H1 (cell line): ENCODE data around the gene FGF12. TPM values are rescaled to one million over a fixed set of nuclear protein-coding genes. Genes with fewer than 3 reads are reported as not detected.

Source experiments
- CTCF ChIA-PET: fragments of 300-600 bp; sonication (Branson Sonifier 250); formaldehyde crosslinking; loops from one replicate; lab custom pipeline; 2021; ENCODE audit not compliant: partially characterized antibody; lab: Charles Lee
- POLR2A ChIA-PET: fragments of 300-600 bp; sonication (Branson Sonifier 250); formaldehyde crosslinking; loops from one replicate; lab custom pipeline; 2021; ENCODE audit warnings: inconsistent platforms; ENCODE audit not compliant: partially characterized antibody; lab: Charles Lee
- DNase-seq, 2 experiments: peaks; one replicate each; pipeline versions ENCODE4 v3.0.0 to v3.0.0-alpha.2; 2010 to 2022; ENCODE audit warnings: low spot score in 2 of 2, low read depth in 1 of 2, mixed read lengths in 1 of 2
- FAIRE-seq: peaks from 2 replicates; lab custom pipeline; 2011; peaks lifted over from hg19 to GRCh38; lab: Jason Lieb, UNC
- H2AFZ ChIP-seq: 2 replicates; pipeline ENCODE4 v1.8.1; 2012; ENCODE audit warnings: low read length, inconsistent platforms
- H2AK5ac ChIP-seq: 2 replicates; pipeline ENCODE4 v1.6.1; 2013; ENCODE audit warnings: low read depth, low read length
- H2BK120ac ChIP-seq: replicated peaks from 2 replicates; pipeline ENCODE3; 2013; ENCODE audit warnings: low read depth, low read length, inconsistent platforms
- H2BK12ac ChIP-seq: 2 replicates; pipeline ENCODE4 v1.6.1; 2013; ENCODE audit warnings: low read depth, low read length
- H2BK15ac ChIP-seq: 2 replicates; pipeline ENCODE4 v1.6.1; 2013; ENCODE audit warnings: low read length
- H2BK20ac ChIP-seq: 2 replicates; pipeline ENCODE4 v1.6.1; 2013; ENCODE audit warnings: low read length
- H2BK5ac ChIP-seq: 2 replicates; pipeline ENCODE4 v1.6.1; 2013; ENCODE audit warnings: low read depth, low read length
- H3K14ac ChIP-seq: 2 replicates; pipeline ENCODE4 v1.6.1; 2013; ENCODE audit warnings: inconsistent platforms; ENCODE audit not compliant: insufficient read length
- H3K18ac ChIP-seq: 2 replicates; pipeline ENCODE4 v1.6.1; 2013; ENCODE audit warnings: low read length; ENCODE audit errors: extremely low read depth
- H3K23ac ChIP-seq: 2 replicates; pipeline ENCODE4 v1.6.1; 2013; ENCODE audit warnings: inconsistent platforms; ENCODE audit not compliant: insufficient read length
- H3K23me2 ChIP-seq: 2 replicates; pipeline ENCODE4 v1.6.1; 2013; ENCODE audit warnings: low read depth, low read length
- H3K27ac ChIP-seq: 2 replicates; pipeline ENCODE4 v1.6.1; 2011; ENCODE audit warnings: low read depth, low read length, inconsistent platforms
- H3K27me3 ChIP-seq, 4 experiments: replicated peaks in 1 of 4; 1 replicate in 1 of 4; 2 replicates in 3 of 4; pipeline versions ENCODE4 v1.6.1 to v1.8.1; 2011 to 2013; ENCODE audit warnings: low read length in 3 of 4, mild to moderate bottlenecking in 3 of 4, inconsistent platforms in 2 of 4, mixed read lengths in 2 of 4, moderate library complexity in 1 of 4; ENCODE audit not compliant: control insufficient read depth in 3 of 4, insufficient read depth in 3 of 4; ENCODE audit errors: extremely low read depth in 1 of 4
- H3K36me3 ChIP-seq, 4 experiments: 2 replicates each; pipeline versions ENCODE4 v1.6.1 to v1.8.1; 2011 to 2013; ENCODE audit warnings: mild to moderate bottlenecking in 4 of 4, low read length in 3 of 4, moderate library complexity in 2 of 4, control low read depth in 1 of 4, inconsistent platforms in 1 of 4; ENCODE audit not compliant: insufficient read depth in 4 of 4, control insufficient read depth in 2 of 4
- H3K4ac ChIP-seq: replicated peaks from 2 replicates; pipeline ENCODE3; 2013; ENCODE audit warnings: low read length, low read depth, mixed read lengths, inconsistent platforms; ENCODE audit not compliant: insufficient read length
- H3K4me1 ChIP-seq, 4 experiments: replicated peaks in 1 of 4; 1 replicate in 1 of 4; 2 replicates in 3 of 4; pipeline versions ENCODE4 v1.6.1 to v1.8.1; 2011 to 2013; ENCODE audit warnings: low read length in 3 of 4, inconsistent platforms in 2 of 4, mixed read lengths in 1 of 4; ENCODE audit not compliant: insufficient read depth in 4 of 4, control insufficient read depth in 3 of 4
- H3K4me2 ChIP-seq, 2 experiments: 2 replicates each; pipeline versions ENCODE4 v1.6.1 to v1.8.1; 2011 to 2013; ENCODE audit warnings: low read depth in 2 of 2, low read length in 2 of 2, control low read depth in 1 of 2, inconsistent platforms in 1 of 2, mild to moderate bottlenecking in 1 of 2; ENCODE audit not compliant: insufficient read depth in 1 of 2
- H3K4me3 ChIP-seq, 4 experiments: fragments of 200-600, 300-600 bp in 1 of 4; sonication (generic), shearing (Covaris generic), sonication (Bioruptor Twin) in 1 of 4; 2 replicates each; pipeline versions ENCODE4 v1.5.1 to v1.8.1; 2011 to 2016; ENCODE audit warnings: low read length in 4 of 4, low read depth in 3 of 4, control low read depth in 2 of 4, inconsistent platforms in 2 of 4, mild to moderate bottlenecking in 2 of 4, mixed read lengths in 1 of 4, moderate library complexity in 1 of 4; ENCODE audit not compliant: insufficient read depth in 2 of 4; ENCODE audit errors: extremely low read depth in 1 of 4
- H3K56ac ChIP-seq: replicated peaks from 2 replicates; pipeline ENCODE3; 2013; ENCODE audit warnings: low read depth, mild to moderate bottlenecking, mixed read lengths, low read length, inconsistent platforms; ENCODE audit not compliant: insufficient read length
- H3K79me1 ChIP-seq: 2 replicates; pipeline ENCODE4 v1.6.1; 2013; ENCODE audit warnings: low read depth, low read length, control low read depth
- H3K79me2 ChIP-seq, 2 experiments: 2 replicates each; pipeline versions ENCODE4 v1.6.1 to v1.8.1; 2012 to 2013; ENCODE audit warnings: low read length in 2 of 2, mild to moderate bottlenecking in 2 of 2, inconsistent platforms in 1 of 2; ENCODE audit not compliant: insufficient read depth in 2 of 2, control insufficient read depth in 1 of 2
- H3K9ac ChIP-seq, 4 experiments: replicated peaks in 1 of 4; 1 replicate in 1 of 4; 2 replicates in 3 of 4; pipeline versions ENCODE4 v1.6.1 to v1.8.1; 2011 to 2013; ENCODE audit warnings: low read depth in 3 of 4, low read length in 3 of 4, control low read depth in 2 of 4, mild to moderate bottlenecking in 2 of 4, moderate library complexity in 2 of 4, inconsistent platforms in 1 of 4; ENCODE audit errors: extremely low read depth in 1 of 4
- H3K9me3 ChIP-seq, 2 experiments: 2 replicates each; pipeline versions ENCODE4 v1.6.1 to v1.8.1; 2012 to 2013; ENCODE audit warnings: mild to moderate bottlenecking in 2 of 2, moderate library complexity in 2 of 2, control low read depth in 1 of 2, inconsistent platforms in 1 of 2, low read depth in 1 of 2, low read length in 1 of 2, mixed read lengths in 1 of 2; ENCODE audit not compliant: insufficient read depth in 2 of 2
- H4K20me1 ChIP-seq, 2 experiments: replicated peaks in 1 of 2; 2 replicates each; pipeline versions ENCODE3 to v1.8.1; 2011 to 2013; ENCODE audit warnings: inconsistent platforms in 2 of 2, low read length in 2 of 2, mild to moderate bottlenecking in 1 of 2; ENCODE audit not compliant: insufficient read depth in 2 of 2, control insufficient read depth in 1 of 2
- H4K5ac ChIP-seq: 2 replicates; pipeline ENCODE4 v1.6.1; 2013; ENCODE audit warnings: low read length, low read depth, mixed read lengths, inconsistent platforms; ENCODE audit not compliant: insufficient read length
- H4K8ac ChIP-seq: 2 replicates; pipeline ENCODE4 v1.8.0; 2013; ENCODE audit warnings: mild to moderate bottlenecking, moderate library complexity, low read length, inconsistent platforms; ENCODE audit not compliant: insufficient read depth; ENCODE audit errors: extremely low read depth
- H4K91ac ChIP-seq: replicated peaks from 2 replicates; pipeline ENCODE3; 2013; ENCODE audit warnings: low read length, mixed read lengths, inconsistent platforms; ENCODE audit not compliant: insufficient read length
- CTBP2 ChIP-seq: IDR thresholded peaks from 2 replicates; pipeline ENCODE4 v1.7.0; 2011; ENCODE audit warnings: borderline replicate concordance, mild to moderate bottlenecking, moderate library complexity, mixed read lengths, low read length; ENCODE audit not compliant: insufficient read depth, insufficient read length
- EGR1 ChIP-seq: IDR thresholded peaks from 2 replicates; pipeline ENCODE4 v1.6.1; 2011; ENCODE audit warnings: low read depth, low read length, borderline replicate concordance
- EP300 ChIP-seq, 2 experiments: IDR thresholded peaks; 1 replicate in 1 of 2; 2 replicates in 1 of 2; pipeline ENCODE4 v1.6.1; 2011 to 2012; ENCODE audit warnings: low read depth in 2 of 2, low read length in 2 of 2, mild to moderate bottlenecking in 2 of 2, borderline replicate concordance in 1 of 2, inconsistent platforms in 1 of 2, moderate library complexity in 1 of 2
- EZH2 ChIP-seq: fragments of 200-600 bp; sonication (generic); IDR thresholded peaks from 2 replicates; pipeline ENCODE4 v1.7.1; 2012; ENCODE audit warnings: low read depth, mild to moderate bottlenecking, moderate library complexity, low read length, inconsistent platforms; ENCODE audit not compliant: severe bottlenecking
- KDM4A ChIP-seq: IDR thresholded peaks from one replicate; pipeline ENCODE4 v1.7.1; 2012; ENCODE audit warnings: low read depth, mild to moderate bottlenecking, moderate library complexity, low read length, inconsistent platforms; ENCODE audit not compliant: severe bottlenecking
- POLR2A ChIP-seq, 2 experiments: IDR thresholded peaks; 1 replicate in 1 of 2; 2 replicates in 1 of 2; pipeline ENCODE4 v1.6.1; 2011; ENCODE audit warnings: low read depth in 2 of 2, low read length in 2 of 2, mild to moderate bottlenecking in 2 of 2; ENCODE audit errors: control extremely low read depth in 1 of 2
- RBBP5 ChIP-seq: IDR thresholded peaks from 2 replicates; pipeline ENCODE4 v1.7.1; 2012; ENCODE audit warnings: low read depth, mild to moderate bottlenecking, inconsistent platforms, low read length, moderate library complexity, borderline replicate concordance
- SIN3A ChIP-seq, 2 experiments: IDR thresholded peaks in 1 of 2; conservative IDR thresholded peaks in 1 of 2; 2 replicates each; pipeline ENCODE4 v1.6.1; 2011 to 2012; ENCODE audit warnings: low read length in 2 of 2, improper control_type of control experiment in 1 of 2, low read depth in 1 of 2, mild to moderate bottlenecking in 1 of 2
- SP1 ChIP-seq: IDR thresholded peaks from 2 replicates; pipeline ENCODE4 v1.6.1; 2011; ENCODE audit warnings: low read depth, low read length
- TEAD4 ChIP-seq: IDR thresholded peaks from 2 replicates; pipeline ENCODE4 v1.6.1; 2012; ENCODE audit warnings: low read depth, low read length, inconsistent platforms, mixed read lengths
- ZNF274 ChIP-seq: IDR thresholded peaks from 2 replicates; pipeline ENCODE4 v1.7.0; 2012; ENCODE audit warnings: low read length, borderline replicate concordance; ENCODE audit errors: extremely low read depth
- polyA plus RNA-seq, 7 experiments: library from polyadenylated mRNA; depleted of rRNA in 3 of 7; stranded (reverse) in 5 of 7; unstranded in 2 of 7; fragments of >200 nt in 5 of 7; fragments of 200-250 nt in 2 of 7; gene quantifications; 1 replicate in 5 of 7; 2 replicates in 1 of 7; 4 replicates in 1 of 7; pipeline versions ENCODE4 v1.2.1 to v1.2.3, GENCODE V29; 2011 to 2013; ENCODE audit warnings: missing spikeins in 2 of 7, mixed read lengths in 2 of 7
- total RNA-seq: library from RNA; stranded (reverse); fragmentation: NEBNext Ultra II Directional; extraction: Animal tissue kit (Norgen Biotek cat#: 25700); gene quantifications from 2 replicates; pipeline ENCODE4 v1.2.1, GENCODE V29; 2021
- TF ChIP-seq, protein P1 (sequence below): IDR thresholded peaks from 2 replicates; pipeline ENCODE4 v1.6.1; 2012; ENCODE audit warnings: inconsistent platforms
- TF ChIP-seq, protein P2 (sequence below): IDR thresholded peaks from 2 replicates; pipeline ENCODE4 v1.6.1; 2012; ENCODE audit warnings: low read length, inconsistent platforms

FGF12 gene
- total and polyA plus RNA-seq, 2 of the 8 experiments (the other 6 are each of a cell fraction or from before 2014, with no cell fraction given) = 4.1 to 16.6 TPM

DNA sequence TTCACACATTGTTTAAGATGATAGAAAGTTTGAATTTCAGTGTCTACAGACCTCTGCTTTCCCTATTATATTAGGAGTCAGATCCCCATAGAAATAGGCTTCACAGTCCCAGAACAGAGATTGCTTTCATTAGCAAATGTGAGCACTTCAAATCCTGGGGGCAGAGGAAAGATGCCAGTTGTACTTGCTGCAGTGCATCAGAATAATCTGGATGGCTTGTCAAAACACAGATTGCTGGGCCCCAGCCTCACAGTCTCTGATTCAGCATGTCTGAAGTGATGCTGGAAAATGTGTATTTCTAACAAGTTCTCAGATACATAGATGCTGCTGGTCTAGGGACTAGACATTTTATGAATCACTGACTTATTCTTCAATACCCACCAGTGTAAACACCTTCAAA, 375.2 kb downstream of the FGF12 start:
- no peak overlapping the region for H3K18ac ChIP-seq
- H3K4me1 ChIP-seq = peaks cover 0 to 3% (median 0%) of the 10 kb centered on the region in 4 experiments; a peak in 1 of 7 replicates
- H3K9me3 ChIP-seq = no peaks in the 10 kb centered on the region
- H3K27me3 ChIP-seq = no peaks in the 10 kb centered on the region
- H3K4ac ChIP-seq = no peak overlapping the region
- H3K9ac ChIP-seq = no peak overlapping the region
- H3K79me1 ChIP-seq = no peaks in the 10 kb centered on the region
- H3K36me3 ChIP-seq = no peaks in the 10 kb centered on the region
- H3K4me2 ChIP-seq = no peak overlapping the region
- DNase-seq (no peak), FAIRE-seq (no peak)
- POLR2A ChIA-PET = no interaction called here
- no peak overlapping the region for H2BK20ac ChIP-seq
- no peak overlapping the region for H2BK12ac ChIP-seq
- no peak overlapping the region for H4K91ac ChIP-seq
- no peak overlapping the region for H3K4me3 ChIP-seq
- H3K23ac ChIP-seq = no peak overlapping the region
- H2BK120ac ChIP-seq = no peak overlapping the region
- no peaks in the 10 kb centered on the region for H3K23me2 ChIP-seq
- H2AFZ ChIP-seq = no peak overlapping the region
- no peak overlapping the region for H4K5ac ChIP-seq
- H3K79me2 ChIP-seq = no peaks in the 10 kb centered on the region
- H4K20me1 ChIP-seq = no peaks in the 10 kb centered on the region
- H3K14ac ChIP-seq = no peak overlapping the region
- H2BK15ac ChIP-seq = no peak overlapping the region
- H3K27ac ChIP-seq = no peak overlapping the region
- H3K56ac ChIP-seq = no peak overlapping the region
- H2BK5ac ChIP-seq = no peak overlapping the region
- no peak overlapping the region for H2AK5ac ChIP-seq
- CTCF ChIA-PET = no interaction called here
- H4K8ac ChIP-seq = no peak overlapping the region
- TF ChIP-seq EZH2 = no peak
- TF ChIP-seq CTBP2 = no peak
- no peak for TF ChIP-seq KDM4A
- no peak for TF ChIP-seq EGR1
- TF ChIP-seq, protein P1, sequence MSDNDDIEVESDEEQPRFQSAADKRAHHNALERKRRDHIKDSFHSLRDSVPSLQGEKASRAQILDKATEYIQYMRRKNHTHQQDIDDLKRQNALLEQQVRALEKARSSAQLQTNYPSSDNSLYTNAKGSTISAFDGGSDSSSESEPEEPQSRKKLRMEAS = no peak
- TF ChIP-seq SP1 = no peak
- TF ChIP-seq EP300 (IDR thresholded peaks at IDR 0.05; ENCODE audit: borderline replicate concordance in 1 of 2, low read depth in 2 of 2, low read length in 2 of 2) = no peak
- TF ChIP-seq POLR2A (IDR thresholded peaks at IDR 0.05; ENCODE audit: control extremely low read depth in 1 of 2, low read depth in 2 of 2, low read length in 2 of 2) = no peak
- no peak for TF ChIP-seq ZNF274
- no peak for TF ChIP-seq TEAD4
- TF ChIP-seq, protein P2, sequence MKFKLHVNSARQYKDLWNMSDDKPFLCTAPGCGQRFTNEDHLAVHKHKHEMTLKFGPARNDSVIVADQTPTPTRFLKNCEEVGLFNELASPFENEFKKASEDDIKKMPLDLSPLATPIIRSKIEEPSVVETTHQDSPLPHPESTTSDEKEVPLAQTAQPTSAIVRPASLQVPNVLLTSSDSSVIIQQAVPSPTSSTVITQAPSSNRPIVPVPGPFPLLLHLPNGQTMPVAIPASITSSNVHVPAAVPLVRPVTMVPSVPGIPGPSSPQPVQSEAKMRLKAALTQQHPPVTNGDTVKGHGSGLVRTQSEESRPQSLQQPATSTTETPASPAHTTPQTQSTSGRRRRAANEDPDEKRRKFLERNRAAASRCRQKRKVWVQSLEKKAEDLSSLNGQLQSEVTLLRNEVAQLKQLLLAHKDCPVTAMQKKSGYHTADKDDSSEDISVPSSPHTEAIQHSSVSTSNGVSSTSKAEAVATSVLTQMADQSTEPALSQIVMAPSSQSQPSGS = no peak
- TF ChIP-seq SIN3A (conservative IDR thresholded peaks at IDR 0.05 in 1 of 2, IDR thresholded peaks at IDR 0.05 in 1 of 2; ENCODE audit: low read depth in 1 of 2, low read length in 2 of 2) = no peak
- no peak for TF ChIP-seq RBBP5
